ENCODE measurements around the gene EFNA5. TPM values are rescaled to one million over a fixed set of nuclear protein-coding genes. Genes with fewer than 3 reads are reported as not detected.

EFNA5 gene
- total and polyA plus RNA-seq, 2 experiments from 2014 or later: 8.5 to 18.8 TPM

DNA sequence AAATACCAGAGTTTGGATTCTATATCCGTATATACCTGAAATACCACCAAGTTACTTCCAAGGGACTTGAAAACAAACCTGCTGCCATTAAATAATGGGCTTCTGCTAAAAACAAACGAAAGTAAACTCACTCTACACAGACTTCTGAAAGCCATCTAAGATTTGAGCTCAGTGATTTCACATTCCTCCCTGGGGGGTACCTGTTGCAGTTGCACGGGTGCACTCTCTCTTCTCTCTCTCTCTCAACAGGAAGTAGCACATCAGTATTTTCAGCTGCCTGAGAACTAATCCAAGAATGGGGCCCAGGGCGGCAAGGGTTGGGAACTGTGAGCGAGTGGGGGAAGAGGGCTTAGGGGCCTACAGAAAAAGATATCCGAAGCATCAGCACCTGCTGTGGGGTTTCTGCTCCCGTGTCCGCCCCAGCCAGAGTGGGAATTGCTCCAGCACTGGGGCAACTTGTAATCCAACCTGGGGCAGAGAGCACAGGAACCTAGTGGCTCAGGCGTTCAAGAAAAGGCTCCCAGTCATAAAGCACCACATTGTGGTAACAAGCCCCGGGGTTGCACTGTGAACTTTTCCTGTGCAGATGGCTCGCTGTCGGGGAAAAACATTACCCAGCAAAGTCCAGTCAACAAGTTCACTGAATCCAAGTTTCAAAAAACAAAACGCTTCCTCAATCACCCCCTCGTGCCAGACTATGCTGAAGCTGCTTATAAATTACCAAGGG lies 99.8 kb downstream of the EFNA5 start:
- peaks cover 25% of the 10 kb centered on the region for H3K4me1 ChIP-seq (ENCODE audit: insufficient read depth)
- H3K27me3 ChIP-seq: no peaks in the 10 kb centered on the region
- H3K79me2 ChIP-seq: peaks cover 75% of the 10 kb centered on the region
- H4K20me1 ChIP-seq (ENCODE audit: insufficient read depth, poor library complexity, severe bottlenecking): no peaks in the 10 kb centered on the region
- TF ChIP-seq EZH2phosphoT487 (IDR thresholded peaks at IDR 0.05; ENCODE audit: low read depth, severe bottlenecking, unreplicated experiment) (no peak), CTCF (IDR thresholded peaks at IDR 0.05; ENCODE audit: poor library complexity) (no peak), EZH2 (IDR thresholded peaks at IDR 0.05; ENCODE audit: borderline replicate concordance) (no peak)
- no peak overlapping the region for H2AFZ ChIP-seq
- no peaks in the 10 kb centered on the region for H3K9me2 ChIP-seq (replicated peaks; ENCODE audit: insufficient read depth)
- H3K27ac ChIP-seq: peak overlapping the region; percentile 89
- WGBS (ENCODE audit: low lambda C conversion rate, missing lambda C conversion rate): 43% methylated on average over 14 of the region's 14 CpGs
- H3K4me3 ChIP-seq: peak overlapping the region; percentile 27
- H3K4me2 ChIP-seq: peak overlapping the region; percentile 81
- H3K36me3 ChIP-seq (replicated peaks; ENCODE audit: insufficient read depth, low read depth): no peaks in the 10 kb centered on the region
- peak; percentile 49 for DNase-seq (ENCODE audit: low spot score)
- H3K9me3 ChIP-seq (ENCODE audit: low read depth): no peaks in the 10 kb centered on the region

DNA sequence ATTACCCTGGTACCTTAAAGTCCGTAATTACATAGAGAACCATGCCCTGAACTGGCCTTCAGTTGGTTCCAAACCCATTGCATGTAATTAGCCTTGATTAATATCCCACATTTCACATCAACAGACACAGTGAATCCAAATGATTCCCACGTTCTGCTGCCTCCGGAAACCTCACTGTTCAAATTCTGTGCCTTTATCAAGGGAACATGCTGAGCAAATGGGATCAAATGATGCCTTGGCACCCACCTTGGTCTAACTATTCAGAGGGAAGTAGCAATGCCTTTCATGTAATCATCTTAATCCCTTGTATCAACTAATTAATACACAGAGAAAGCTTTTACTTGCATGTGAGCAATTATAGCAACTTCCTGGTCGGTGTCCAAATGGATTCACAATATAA lies 100.6 kb downstream of the EFNA5 start:
- DNase-seq (ENCODE audit: low spot score): no peak
- Histone ChIP-seq H3K36me3 (replicated peaks; ENCODE audit: insufficient read depth, low read depth) (no peaks in the 10 kb centered on the region), H3K27me3 (no peaks in the 10 kb centered on the region), H3K79me2 (peaks cover 74% of the 10 kb centered on the region), H3K27ac (peak overlapping the region; percentile 89), H3K4me1 (ENCODE audit: insufficient read depth) (peaks cover 25% of the 10 kb centered on the region), H3K4me2 (no peak overlapping the region), H3K9me2 (replicated peaks; ENCODE audit: insufficient read depth) (no peaks in the 10 kb centered on the region), H2AFZ (no peak overlapping the region), H3K9me3 (ENCODE audit: low read depth) (no peaks in the 10 kb centered on the region), H4K20me1 (ENCODE audit: insufficient read depth, poor library complexity, severe bottlenecking) (no peaks in the 10 kb centered on the region), H3K4me3 (no peak overlapping the region)
- 91% methylated on average over 4 of the region's 4 CpGs for WGBS (ENCODE audit: low lambda C conversion rate, missing lambda C conversion rate)
- TF ChIP-seq EZH2phosphoT487 (IDR thresholded peaks at IDR 0.05; ENCODE audit: low read depth, severe bottlenecking, unreplicated experiment) (no peak), EZH2 (IDR thresholded peaks at IDR 0.05; ENCODE audit: borderline replicate concordance) (no peak), CTCF (IDR thresholded peaks at IDR 0.05; ENCODE audit: poor library complexity) (no peak)

DNA sequence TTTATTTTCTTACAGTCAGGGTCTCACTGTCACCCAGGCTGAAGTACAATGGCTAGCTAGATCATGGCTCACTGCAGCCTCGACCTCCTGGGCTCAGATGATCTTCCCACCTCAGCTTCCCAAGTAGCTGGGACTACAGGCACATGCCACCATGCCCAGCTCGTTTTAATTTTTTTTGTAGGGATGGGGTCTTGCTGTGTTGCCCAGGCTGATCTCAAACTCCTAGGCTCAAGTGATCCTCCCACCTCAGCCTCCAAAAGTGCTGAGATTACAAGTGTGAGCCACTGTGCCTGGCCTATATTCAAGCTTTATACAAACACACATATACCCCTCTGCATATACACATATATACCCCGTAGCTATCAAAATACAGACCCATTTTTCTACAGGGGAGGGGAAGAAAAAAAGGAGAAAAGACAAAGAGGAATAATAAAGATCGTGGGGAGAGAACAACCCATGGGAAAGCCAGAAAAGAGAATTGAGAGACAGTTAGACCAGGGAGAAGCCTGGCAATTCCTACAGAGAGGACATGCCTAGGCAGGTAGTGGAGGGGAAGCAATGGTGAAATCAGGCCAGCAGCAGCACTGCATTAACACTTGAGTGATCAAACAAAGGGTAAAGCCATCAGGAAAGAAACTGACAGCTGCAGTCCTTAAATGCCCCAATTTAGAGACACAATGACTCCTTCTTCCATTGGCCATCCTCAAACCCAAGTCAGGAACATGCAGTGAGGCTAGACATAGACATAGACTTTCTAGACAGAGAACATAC lies 102.7 kb downstream of the EFNA5 start:
- Histone ChIP-seq H3K4me2 (no peak overlapping the region), H3K4me3 (no peak overlapping the region), H3K27me3 (no peaks in the 10 kb centered on the region), H3K27ac (no peak overlapping the region), H3K79me2 (peaks cover 77% of the 10 kb centered on the region), H3K9me3 (ENCODE audit: low read depth) (no peaks in the 10 kb centered on the region), H4K20me1 (ENCODE audit: insufficient read depth, poor library complexity, severe bottlenecking) (no peaks in the 10 kb centered on the region), H2AFZ (no peak overlapping the region), H3K4me1 (ENCODE audit: insufficient read depth) (peaks cover 25% of the 10 kb centered on the region), H3K36me3 (replicated peaks; ENCODE audit: insufficient read depth, low read depth) (no peaks in the 10 kb centered on the region), H3K9me2 (replicated peaks; ENCODE audit: insufficient read depth) (no peaks in the 10 kb centered on the region)
- DNase-seq (ENCODE audit: low spot score): no peak
- 88% methylated on average over 4 of the region's 4 CpGs for WGBS (ENCODE audit: low lambda C conversion rate, missing lambda C conversion rate)
- TF ChIP-seq EZH2 (IDR thresholded peaks at IDR 0.05; ENCODE audit: borderline replicate concordance) (no peak), EZH2phosphoT487 (IDR thresholded peaks at IDR 0.05; ENCODE audit: low read depth, severe bottlenecking, unreplicated experiment) (no peak), CTCF (IDR thresholded peaks at IDR 0.05; ENCODE audit: poor library complexity) (no peak)
